ENCODE data around the gene SENP6.
"Not testable (repeated sequence)": the region's sequence is repeated elsewhere in the genome, so short reads cannot be mapped to it uniquely, and the experiment has no call there.

The SENP6 gene

GRCh38 chr6:75620381-75621304 is 19.0 kb downstream of the SENP6 start:
- Histone ChIP-seq H3K9ac (ENCODE audit: insufficient read length, low read depth) (no peak overlapping the region), H3K27me3 (ENCODE audit: insufficient read depth, insufficient read length) (no peaks in the 10 kb centered on the region), H3K9me3 (ENCODE audit: insufficient read depth, low read length) (no peaks in the 10 kb centered on the region), H3K36me3 (ENCODE audit: insufficient read depth, insufficient read length, low read length) (peaks cover 24% of the 10 kb centered on the region), H3K4me1 (ENCODE audit: insufficient read depth, insufficient read length) (no peaks in the 10 kb centered on the region), H3K4me3 (ENCODE audit: insufficient read length, low read depth) (no peak overlapping the region)
- TF ChIP-seq ZNF274 (IDR thresholded peaks at IDR 0.05; ENCODE audit: low read depth, low read length) (no peak), SUZ12 (IDR thresholded peaks at IDR 0.05; ENCODE audit: extremely low read depth, insufficient read depth, insufficient read length) (no peak), YY1 (IDR thresholded peaks at IDR 0.05; ENCODE audit: insufficient read depth, insufficient read length) (no peak)
- no peak for DNase-seq (ENCODE audit: low read depth, low spot score)

GRCh38 chr6:75621846-75622245 is 20.2 kb downstream of the SENP6 start:
- no peaks in the 10 kb centered on the region for H3K4me1 ChIP-seq (ENCODE audit: insufficient read depth, insufficient read length)
- no peak overlapping the region for H3K9ac ChIP-seq (ENCODE audit: insufficient read length, low read depth)
- DNase-seq (ENCODE audit: low read depth, low spot score) = no peak
- H3K36me3 ChIP-seq (ENCODE audit: insufficient read depth, insufficient read length, low read length) = peaks cover 26% of the 10 kb centered on the region
- no peak for TF ChIP-seq SUZ12 (IDR thresholded peaks at IDR 0.05; ENCODE audit: extremely low read depth, insufficient read depth, insufficient read length)
- no peak for TF ChIP-seq YY1 (IDR thresholded peaks at IDR 0.05; ENCODE audit: insufficient read depth, insufficient read length)
- no peak for TF ChIP-seq ZNF274 (IDR thresholded peaks at IDR 0.05; ENCODE audit: low read depth, low read length)
- H3K9me3 ChIP-seq (ENCODE audit: insufficient read depth, low read length) = no peaks in the 10 kb centered on the region
- H3K27me3 ChIP-seq (ENCODE audit: insufficient read depth, insufficient read length) = no peaks in the 10 kb centered on the region
- H3K4me3 ChIP-seq (ENCODE audit: insufficient read length, low read depth) = no peak overlapping the region

GRCh38 chr6:75623491-75623890 is 21.8 kb downstream of the SENP6 start:
- Histone ChIP-seq H3K9me3 (ENCODE audit: insufficient read depth, low read length) (no peaks in the 10 kb centered on the region), H3K4me3 (ENCODE audit: insufficient read length, low read depth) (no peak overlapping the region), H3K9ac (ENCODE audit: insufficient read length, low read depth) (no peak overlapping the region), H3K4me1 (ENCODE audit: insufficient read depth, insufficient read length) (no peaks in the 10 kb centered on the region), H3K36me3 (ENCODE audit: insufficient read depth, insufficient read length, low read length) (peaks cover 29% of the 10 kb centered on the region), H3K27me3 (ENCODE audit: insufficient read depth, insufficient read length) (no peaks in the 10 kb centered on the region)
- no peak for DNase-seq (ENCODE audit: low read depth, low spot score)
- TF ChIP-seq SUZ12 (IDR thresholded peaks at IDR 0.05; ENCODE audit: extremely low read depth, insufficient read depth, insufficient read length) (no peak), ZNF274 (IDR thresholded peaks at IDR 0.05; ENCODE audit: low read depth, low read length) (no peak), YY1 (IDR thresholded peaks at IDR 0.05; ENCODE audit: insufficient read depth, insufficient read length) (no peak)

- Histone ChIP-seq H3K4me3 (ENCODE audit: insufficient read length, low read depth) (no peak overlapping the region), H3K36me3 (ENCODE audit: insufficient read depth, insufficient read length, low read length) (peaks cover 33% of the 10 kb centered on the region), H3K27me3 (ENCODE audit: insufficient read depth, insufficient read length) (no peaks in the 10 kb centered on the region), H3K9ac (ENCODE audit: insufficient read length, low read depth) (no peak overlapping the region), H3K4me1 (ENCODE audit: insufficient read depth, insufficient read length) (no peaks in the 10 kb centered on the region), H3K9me3 (ENCODE audit: insufficient read depth, low read length) (no peaks in the 10 kb centered on the region)
- TF ChIP-seq ZNF274 (IDR thresholded peaks at IDR 0.05; ENCODE audit: low read depth, low read length) = no peak
- no peak for TF ChIP-seq SUZ12 (IDR thresholded peaks at IDR 0.05; ENCODE audit: extremely low read depth, insufficient read depth, insufficient read length)
- no peak for TF ChIP-seq YY1 (IDR thresholded peaks at IDR 0.05; ENCODE audit: insufficient read depth, insufficient read length)
- no peak for DNase-seq (ENCODE audit: low read depth, low spot score)
Measured at GRCh38 chr6:75624335-75624734, 22.7 kb downstream of the SENP6 start.

- H3K9me3 ChIP-seq (ENCODE audit: insufficient read depth, low read length) = no peaks in the 10 kb centered on the region
- H3K4me3 ChIP-seq (ENCODE audit: insufficient read length, low read depth) = no peak overlapping the region
- H3K36me3 ChIP-seq (ENCODE audit: insufficient read depth, insufficient read length, low read length) = peaks cover 33% of the 10 kb centered on the region
- no peak for DNase-seq (ENCODE audit: low read depth, low spot score)
- H3K27me3 ChIP-seq (ENCODE audit: insufficient read depth, insufficient read length) = no peaks in the 10 kb centered on the region
- H3K4me1 ChIP-seq (ENCODE audit: insufficient read depth, insufficient read length) = no peaks in the 10 kb centered on the region
- TF ChIP-seq YY1 (IDR thresholded peaks at IDR 0.05; ENCODE audit: insufficient read depth, insufficient read length) = no peak
- no peak for TF ChIP-seq ZNF274 (IDR thresholded peaks at IDR 0.05; ENCODE audit: low read depth, low read length)
- no peak for TF ChIP-seq SUZ12 (IDR thresholded peaks at IDR 0.05; ENCODE audit: extremely low read depth, insufficient read depth, insufficient read length)
- no peak overlapping the region for H3K9ac ChIP-seq (ENCODE audit: insufficient read length, low read depth)
Measured at GRCh38 chr6:75624988-75625387, 23.3 kb downstream of the SENP6 start.

GRCh38 chr6:75626561-75626960 is 24.9 kb downstream of the SENP6 start:
- no peak for DNase-seq (ENCODE audit: low read depth, low spot score)
- Histone ChIP-seq H3K4me3 (ENCODE audit: insufficient read length, low read depth) (no peak overlapping the region), H3K9me3 (ENCODE audit: insufficient read depth, low read length) (no peaks in the 10 kb centered on the region), H3K27me3 (ENCODE audit: insufficient read depth, insufficient read length) (no peaks in the 10 kb centered on the region), H3K4me1 (ENCODE audit: insufficient read depth, insufficient read length) (no peaks in the 10 kb centered on the region), H3K36me3 (ENCODE audit: insufficient read depth, insufficient read length, low read length) (peaks cover 34% of the 10 kb centered on the region), H3K9ac (ENCODE audit: insufficient read length, low read depth) (no peak overlapping the region)
- TF ChIP-seq ZNF274 (IDR thresholded peaks at IDR 0.05; ENCODE audit: low read depth, low read length) (no peak), YY1 (IDR thresholded peaks at IDR 0.05; ENCODE audit: insufficient read depth, insufficient read length) (no peak), SUZ12 (IDR thresholded peaks at IDR 0.05; ENCODE audit: extremely low read depth, insufficient read depth, insufficient read length) (no peak)

GRCh38 chr6:75627708-75628107 is 26.0 kb downstream of the SENP6 start:
- DNase-seq (ENCODE audit: low read depth, low spot score); H3K9ac ChIP-seq (ENCODE audit: insufficient read length, low read depth); H3K4me1 ChIP-seq (ENCODE audit: insufficient read depth, insufficient read length); H3K4me3 ChIP-seq (ENCODE audit: insufficient read length, low read depth); H3K9me3 ChIP-seq (ENCODE audit: insufficient read depth, low read length); H3K27me3 ChIP-seq (ENCODE audit: insufficient read depth, insufficient read length): not testable (repeated sequence)
- peaks cover 32% of the 10 kb centered on the region for H3K36me3 ChIP-seq (ENCODE audit: insufficient read depth, insufficient read length, low read length)

Measured in NT2/D1 (cell line).